ENCODE data around the gene ERBIN. TPM values are rescaled to one million over a fixed set of nuclear protein-coding genes. Genes with fewer than 3 reads are reported as not detected.
"Not testable (repeated sequence)": the region's sequence is repeated elsewhere in the genome, so short reads cannot be mapped to it uniquely, and the experiment has no call there.

ERBIN gene
- total RNA-seq, 1 donor from 2014 or later, result 66.6 TPM

DNA sequence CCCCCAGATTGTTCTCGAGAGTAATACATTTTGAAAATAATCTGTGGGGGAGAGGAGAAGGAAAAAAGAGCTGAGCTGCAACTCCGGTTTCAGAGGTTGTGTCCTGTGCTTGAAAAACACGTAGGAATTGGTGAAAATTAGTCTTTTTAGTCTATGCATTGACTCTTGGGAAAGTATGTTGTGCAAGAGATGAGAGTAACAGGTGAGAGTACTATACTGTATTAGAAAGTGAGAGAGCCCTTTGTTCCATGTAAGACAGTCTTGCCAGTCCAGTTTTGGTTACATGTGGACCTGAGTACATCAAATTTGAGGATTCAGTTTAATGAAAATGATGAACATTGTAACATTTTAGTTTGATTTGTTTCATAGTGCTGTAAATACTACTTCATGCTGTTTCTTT lies 27.8 kb downstream of the ERBIN start:
- no peaks in the 10 kb centered on the region for H3K27me3 ChIP-seq (ENCODE audit: control insufficient read depth, insufficient read depth, low read length)
- no peak overlapping the region for H3K4me3 ChIP-seq (ENCODE audit: low read depth, low read length)
- TF ChIP-seq, protein P1, sequence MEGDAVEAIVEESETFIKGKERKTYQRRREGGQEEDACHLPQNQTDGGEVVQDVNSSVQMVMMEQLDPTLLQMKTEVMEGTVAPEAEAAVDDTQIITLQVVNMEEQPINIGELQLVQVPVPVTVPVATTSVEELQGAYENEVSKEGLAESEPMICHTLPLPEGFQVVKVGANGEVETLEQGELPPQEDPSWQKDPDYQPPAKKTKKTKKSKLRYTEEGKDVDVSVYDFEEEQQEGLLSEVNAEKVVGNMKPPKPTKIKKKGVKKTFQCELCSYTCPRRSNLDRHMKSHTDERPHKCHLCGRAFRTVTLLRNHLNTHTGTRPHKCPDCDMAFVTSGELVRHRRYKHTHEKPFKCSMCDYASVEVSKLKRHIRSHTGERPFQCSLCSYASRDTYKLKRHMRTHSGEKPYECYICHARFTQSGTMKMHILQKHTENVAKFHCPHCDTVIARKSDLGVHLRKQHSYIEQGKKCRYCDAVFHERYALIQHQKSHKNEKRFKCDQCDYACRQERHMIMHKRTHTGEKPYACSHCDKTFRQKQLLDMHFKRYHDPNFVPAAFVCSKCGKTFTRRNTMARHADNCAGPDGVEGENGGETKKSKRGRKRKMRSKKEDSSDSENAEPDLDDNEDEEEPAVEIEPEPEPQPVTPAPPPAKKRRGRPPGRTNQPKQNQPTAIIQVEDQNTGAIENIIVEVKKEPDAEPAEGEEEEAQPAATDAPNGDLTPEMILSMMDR (IDR thresholded peaks at IDR 0.05; ENCODE audit: insufficient read depth, low read length, poor library complexity, severe bottlenecking), result no peak
- DNase-seq (ENCODE audit: low read depth), result no peak
- no peaks in the 10 kb centered on the region for H3K36me3 ChIP-seq (ENCODE audit: control insufficient read depth, insufficient read depth, low read length)

DNA sequence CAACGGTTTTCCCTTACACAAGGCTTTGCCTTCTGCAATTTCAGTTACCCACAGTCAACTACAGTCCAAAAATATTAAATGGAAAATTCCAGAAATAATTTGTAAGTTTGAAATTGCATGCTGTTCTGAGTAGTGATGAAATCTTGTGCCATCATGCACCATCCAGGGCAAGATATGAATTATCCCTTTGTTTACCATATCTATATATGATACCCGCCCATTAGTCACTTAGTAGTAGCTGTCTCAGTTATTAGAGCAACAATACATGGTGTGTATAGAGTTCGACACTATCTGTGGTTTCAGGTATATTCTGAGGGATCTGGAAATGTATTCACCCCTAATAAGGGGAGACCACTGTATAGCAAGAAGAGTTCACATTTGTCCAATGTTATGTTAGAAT lies 29.4 kb downstream of the ERBIN start:
- DNase-seq (ENCODE audit: low read depth), result no peak
- Histone ChIP-seq H3K27me3 (ENCODE audit: control insufficient read depth, insufficient read depth, low read length) (no peaks in the 10 kb centered on the region), H3K36me3 (ENCODE audit: control insufficient read depth, insufficient read depth, low read length) (no peaks in the 10 kb centered on the region), H3K4me3 (ENCODE audit: low read depth, low read length) (no peak overlapping the region)
- TF ChIP-seq, protein P1 (IDR thresholded peaks at IDR 0.05; ENCODE audit: insufficient read depth, low read length, poor library complexity, severe bottlenecking), result no peak

DNA sequence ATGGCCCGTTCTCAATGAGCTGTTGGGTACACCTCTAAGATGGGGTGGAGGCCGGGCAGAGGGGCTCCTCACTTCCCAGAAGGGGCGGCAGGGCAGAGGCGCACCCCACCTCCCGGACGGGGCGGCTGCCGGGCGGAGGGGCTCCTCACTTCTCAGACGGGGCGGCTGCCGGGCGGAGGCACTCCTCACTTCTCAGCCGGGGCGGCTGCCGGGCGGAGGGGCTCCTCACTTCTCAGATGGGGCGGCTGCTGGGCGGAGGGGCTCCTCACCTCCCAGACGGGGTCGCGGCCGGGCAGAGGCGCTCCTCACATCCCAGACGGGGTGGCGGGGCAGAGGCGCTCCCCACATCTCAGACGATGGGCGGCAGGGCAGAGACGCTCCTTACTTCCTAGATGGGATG lies 31.3 kb downstream of the ERBIN start:
- H3K36me3 ChIP-seq (ENCODE audit: control insufficient read depth, insufficient read depth, low read length), result not testable (repeated sequence)

DNA sequence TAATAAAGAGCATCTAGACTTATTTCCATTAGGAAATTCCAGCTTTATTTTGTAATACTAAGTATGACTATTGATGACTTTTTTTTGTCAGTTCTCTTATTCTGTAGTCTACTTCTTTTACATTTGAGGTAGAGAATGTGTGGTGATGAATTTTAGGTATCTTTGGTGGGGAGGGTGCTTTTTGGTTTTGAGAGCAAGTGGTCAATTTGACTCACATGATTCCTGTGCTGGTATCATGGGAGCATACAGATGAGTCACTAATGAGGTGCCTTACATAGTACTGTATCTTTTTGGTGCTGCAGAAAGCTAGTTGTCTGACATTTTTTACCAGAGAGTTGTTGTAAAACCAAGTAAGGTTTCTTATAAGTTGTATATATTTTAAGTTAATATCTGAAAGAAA lies 35.3 kb downstream of the ERBIN start:
- Histone ChIP-seq H3K27me3 (ENCODE audit: control insufficient read depth, insufficient read depth, low read length) (no peaks in the 10 kb centered on the region), H3K36me3 (ENCODE audit: control insufficient read depth, insufficient read depth, low read length) (no peaks in the 10 kb centered on the region), H3K4me3 (ENCODE audit: low read depth, low read length) (no peak overlapping the region)
- TF ChIP-seq, protein P1 (IDR thresholded peaks at IDR 0.05; ENCODE audit: insufficient read depth, low read length, poor library complexity, severe bottlenecking), result no peak
- peak; percentile 26 for DNase-seq (ENCODE audit: low read depth)

More for the DNA sequence above, 31.3 kb downstream of the ERBIN start:
- H3K4me3 ChIP-seq (ENCODE audit: low read depth, low read length); H3K27me3 ChIP-seq (ENCODE audit: control insufficient read depth, insufficient read depth, low read length); DNase-seq (ENCODE audit: low read depth): not testable (repeated sequence)

DNA sequence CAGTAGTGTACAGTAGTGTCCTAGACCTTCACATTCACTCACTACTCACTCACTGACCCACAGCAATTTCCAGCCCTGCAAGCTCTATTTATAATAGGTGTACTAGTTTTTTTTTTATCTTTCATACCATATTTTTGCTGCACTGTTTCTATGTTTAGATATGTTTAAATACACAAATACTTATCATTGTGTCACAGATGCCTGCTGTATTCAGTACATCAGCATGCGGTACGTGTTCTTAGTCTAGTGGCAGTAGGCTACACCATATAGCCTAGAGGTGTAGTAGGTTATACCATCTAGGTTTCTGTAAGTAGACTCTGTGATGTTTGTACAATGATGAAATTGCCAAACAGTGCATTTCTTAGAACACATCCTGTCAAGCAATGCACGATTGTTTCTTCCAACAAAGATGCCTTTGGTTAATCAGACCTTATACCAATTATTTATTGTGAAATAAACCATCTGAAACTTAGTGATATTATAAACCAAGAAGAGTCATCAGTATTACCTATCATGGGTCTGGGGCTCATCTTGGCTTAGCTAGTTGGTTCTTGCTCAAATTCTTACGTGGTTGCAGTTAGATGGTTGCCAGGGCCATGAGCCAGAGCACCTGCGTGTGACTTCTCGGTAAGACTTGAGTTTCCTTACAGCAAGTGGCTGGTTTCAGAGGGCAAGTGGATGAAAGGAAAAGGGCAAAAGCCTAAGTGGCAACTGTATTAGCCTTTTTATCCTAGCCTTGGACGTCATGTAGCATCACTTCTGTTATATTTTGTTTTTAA lies 41.1 kb downstream of the ERBIN start:
- H3K27me3 ChIP-seq (ENCODE audit: control insufficient read depth, insufficient read depth, low read length), result no peaks in the 10 kb centered on the region
- DNase-seq (ENCODE audit: low read depth), result no peak
- no peak overlapping the region for H3K4me3 ChIP-seq (ENCODE audit: low read depth, low read length)
- TF ChIP-seq, protein P1 (IDR thresholded peaks at IDR 0.05; ENCODE audit: insufficient read depth, low read length, poor library complexity, severe bottlenecking), result no peak
- no peaks in the 10 kb centered on the region for H3K36me3 ChIP-seq (ENCODE audit: control insufficient read depth, insufficient read depth, low read length)

DNA sequence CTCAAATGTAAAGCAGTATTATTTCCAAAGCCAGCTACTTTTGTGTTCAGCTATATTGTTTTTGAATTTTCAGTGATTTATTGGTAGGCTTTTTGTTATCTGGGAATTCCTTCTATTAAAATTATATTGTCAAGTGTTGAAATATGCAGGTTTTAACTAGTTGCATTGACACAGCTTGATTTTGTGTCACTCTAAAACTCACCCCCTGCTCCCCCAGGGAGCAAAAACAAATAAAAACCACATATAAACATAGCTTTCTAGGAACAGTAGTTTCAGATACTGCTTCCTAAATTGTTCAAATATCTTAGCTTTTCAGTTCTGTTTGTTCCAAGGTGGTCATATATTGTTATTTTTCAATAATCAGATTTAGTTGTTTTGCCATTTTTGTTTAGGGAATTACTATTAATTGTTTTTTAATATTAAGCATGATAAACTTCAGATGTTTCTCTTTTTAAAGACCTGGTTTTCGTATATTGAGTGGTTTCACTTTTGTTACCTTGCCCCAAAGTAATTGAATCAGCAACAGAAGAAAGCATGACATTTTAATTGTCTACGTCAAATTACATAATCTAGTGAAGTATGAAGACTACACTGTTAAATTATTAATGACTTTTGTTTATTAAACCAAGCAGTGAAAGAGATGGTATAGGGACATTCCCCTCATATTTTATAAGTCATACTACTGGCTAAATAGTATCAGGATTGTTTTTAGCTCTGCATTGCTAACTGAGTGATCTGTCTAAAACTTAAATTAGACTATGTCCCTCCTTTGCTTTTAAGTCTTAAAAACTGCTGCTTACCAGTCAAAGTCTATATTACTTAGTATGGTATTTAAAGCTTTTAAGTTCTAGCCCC lies 43.4 kb downstream of the ERBIN start:
- no peak for DNase-seq (ENCODE audit: low read depth)
- H3K27me3 ChIP-seq (ENCODE audit: control insufficient read depth, insufficient read depth, low read length), result no peaks in the 10 kb centered on the region
- TF ChIP-seq, protein P1 (IDR thresholded peaks at IDR 0.05; ENCODE audit: insufficient read depth, low read length, poor library complexity, severe bottlenecking), result no peak
- H3K36me3 ChIP-seq (ENCODE audit: control insufficient read depth, insufficient read depth, low read length), result no peaks in the 10 kb centered on the region
- H3K4me3 ChIP-seq (ENCODE audit: low read depth, low read length), result no peak overlapping the region

All from kidney epithelial cell (primary cell).